ENCODE data around the gene IFIT1. TPM values are rescaled to one million over a fixed set of nuclear protein-coding genes. Genes with fewer than 3 reads are reported as not detected.

IFIT1 gene
- total RNA-seq, 4 donors from 2014 or later = 0.72 to 6.2 (median 4.7) TPM

DNA sequence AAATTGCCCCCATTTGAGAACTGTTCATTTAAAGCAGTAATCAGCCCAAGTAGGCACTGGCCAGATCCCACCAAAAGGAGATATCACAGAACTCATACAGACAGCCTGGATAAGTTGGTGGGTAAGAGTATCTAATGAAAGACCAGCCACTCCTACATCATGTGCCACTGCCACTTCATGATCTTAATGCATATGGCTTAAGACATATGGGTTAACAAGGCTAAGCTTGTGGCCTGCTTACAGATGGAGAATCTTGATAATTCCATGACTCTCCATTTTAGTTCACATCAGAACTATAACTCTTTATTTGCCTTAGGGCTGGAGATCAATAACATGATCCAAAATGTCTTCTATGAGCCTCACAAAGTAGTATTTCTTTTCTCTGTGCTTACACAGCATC is 21.3 kb upstream of the IFIT1 start:
- intact Hi-C loops (cut with DNase I; ENCODE audit: low total_unique reads) = no loop called here
- no peak for DNase-seq (ENCODE audit: low spot score in 2 of 2)
- TF ChIP-seq POLR2A (IDR thresholded peaks at IDR 0.05) (no peak), CTCF (IDR thresholded peaks at IDR 0.05) (no peak)
- H3K4me3 ChIP-seq (ENCODE audit: low read depth, poor library complexity, severe bottlenecking) = no peak overlapping the region

DNA sequence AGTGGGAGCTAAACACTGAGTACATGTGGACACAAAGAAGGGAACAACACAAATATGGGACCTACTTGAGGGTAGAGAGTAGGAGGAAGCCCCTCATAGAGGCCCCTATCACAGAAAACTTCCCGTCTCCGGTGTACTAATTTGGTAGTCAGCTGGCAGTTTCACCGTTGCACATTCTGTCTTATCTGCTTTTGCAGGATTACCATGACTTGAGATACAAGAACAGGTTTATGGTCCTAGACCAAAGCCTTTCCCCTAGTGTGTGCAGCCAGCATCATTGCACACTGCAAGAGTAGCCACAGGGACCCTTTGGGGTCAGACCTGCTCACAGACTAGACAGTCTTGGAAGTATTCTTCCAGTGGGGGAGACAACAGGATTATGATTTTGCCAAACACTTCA is 20.4 kb upstream of the IFIT1 start:
- TF ChIP-seq POLR2A (IDR thresholded peaks at IDR 0.05) = no peak
- no peak for TF ChIP-seq CTCF (IDR thresholded peaks at IDR 0.05)
- intact Hi-C loops (cut with DNase I; ENCODE audit: low total_unique reads) = no loop called here

GRCh38 chr10:89373916-89374711 is 18.3 kb upstream of the IFIT1 start:
- TF ChIP-seq POLR2A (IDR thresholded peaks at IDR 0.05) (no peak), CTCF (IDR thresholded peaks at IDR 0.05) (peak in 1 of 3 donors; percentile 97)
- DNase-seq (ENCODE audit: low spot score in 2 of 2) = peak; percentile 93 to 96
- WGBS, 2 donors = 19 to 22% methylated on average over 3 of the region's 3 CpGs
- intact Hi-C loops (cut with DNase I; ENCODE audit: low total_unique reads) = no loop called here
- no peak overlapping the region for H3K4me3 ChIP-seq (ENCODE audit: low read depth, poor library complexity, severe bottlenecking)

More for the DNA sequence above, 20.4 kb upstream of the IFIT1 start:
- 85 to 91% methylated on average over 3 of the region's 3 CpGs for WGBS, 2 donors
- H3K4me3 ChIP-seq (ENCODE audit: low read depth, poor library complexity, severe bottlenecking) = no peak overlapping the region
- DNase-seq (ENCODE audit: low spot score in 2 of 2) = no peak

- intact Hi-C loops (cut with DNase I; ENCODE audit: low total_unique reads) = no loop called here
- DNase-seq (ENCODE audit: low spot score in 2 of 2) = no peak
- TF ChIP-seq POLR2A (IDR thresholded peaks at IDR 0.05) (no peak), CTCF (IDR thresholded peaks at IDR 0.05) (no peak)
- H3K4me3 ChIP-seq (ENCODE audit: low read depth, poor library complexity, severe bottlenecking) = no peak overlapping the region
Measured at GRCh38 chr10:89374713-89375141, 17.7 kb upstream of the IFIT1 start.

DNA sequence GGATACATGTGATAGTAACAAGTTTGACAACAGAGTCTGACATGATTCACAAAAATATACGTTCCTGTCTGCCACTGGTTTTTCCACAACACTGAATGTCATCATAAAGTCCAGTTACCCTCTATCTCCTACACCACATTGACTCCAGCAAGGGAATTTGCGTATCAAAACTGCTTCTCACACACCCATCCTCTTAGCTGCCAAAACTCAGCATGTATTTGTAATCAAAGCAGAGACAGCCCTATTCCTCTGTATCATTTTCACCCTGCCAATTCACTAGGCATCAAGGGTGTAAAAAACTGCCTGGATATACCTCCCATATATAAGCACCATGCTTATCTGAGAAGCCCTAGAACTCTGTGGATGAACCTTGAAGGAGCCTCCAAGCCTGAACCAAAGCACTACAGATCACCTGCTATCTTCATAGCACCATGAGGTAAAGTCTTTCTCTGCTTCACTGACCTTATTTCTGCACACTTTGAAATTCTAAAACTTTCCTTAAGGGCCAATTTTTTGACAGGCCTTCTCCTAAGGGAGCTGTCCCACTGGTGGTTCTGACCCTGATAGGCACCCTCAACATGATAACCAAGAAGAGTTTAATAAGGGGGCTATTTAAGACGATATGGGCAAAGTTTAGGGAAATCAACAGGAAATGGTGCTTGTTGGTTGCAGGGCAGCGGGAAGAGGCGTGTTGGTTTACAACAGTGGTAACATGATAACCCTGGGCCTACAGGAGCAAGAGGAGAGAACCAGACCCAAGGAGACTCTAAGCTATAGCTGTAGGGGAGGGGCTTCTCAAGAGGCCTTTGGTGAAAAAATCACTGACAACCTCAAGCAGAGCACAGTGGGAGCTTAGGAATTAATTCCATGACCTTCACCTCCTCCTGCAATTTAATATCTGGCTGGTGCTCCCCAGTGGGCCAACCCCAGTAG is 14.5 kb upstream of the IFIT1 start, which contains the start of gene IFIT1B:
Gene IFIT1B, plus strand, starts transcription at position 352 of the 933 bp plus-strand sequence. Its CDS starts 80 bp downstream, at position 432.
- no peak within 1 kb of the TSS for H3K4me3 ChIP-seq (ENCODE audit: low read depth, poor library complexity, severe bottlenecking)
- no peak for DNase-seq (ENCODE audit: low spot score in 2 of 2)
- intact Hi-C loops (cut with DNase I; ENCODE audit: low total_unique reads) = no loop called here

More for the DNA sequence above, 14.5 kb upstream of the IFIT1 start, which contains the start of gene IFIT1B:
- WGBS, 2 donors = 82 to 91% methylated on average over 5 of the region's 5 CpGs
- no peak for TF ChIP-seq CTCF (IDR thresholded peaks at IDR 0.05)
- no peak for TF ChIP-seq POLR2A (IDR thresholded peaks at IDR 0.05)

All from lower leg skin (tissue), 4 donors.